ENCODE data around the gene CEL. TPM values are rescaled to one million over a fixed set of nuclear protein-coding genes. Genes with fewer than 3 reads are reported as not detected.
"Not testable (repeated sequence)": the region's sequence is repeated elsewhere in the genome, so short reads cannot be mapped to it uniquely, and the experiment has no call there.

CEL gene
- total RNA-seq, 2 donors from 2014 or later, result 0.78 to 5.3 TPM

DNA sequence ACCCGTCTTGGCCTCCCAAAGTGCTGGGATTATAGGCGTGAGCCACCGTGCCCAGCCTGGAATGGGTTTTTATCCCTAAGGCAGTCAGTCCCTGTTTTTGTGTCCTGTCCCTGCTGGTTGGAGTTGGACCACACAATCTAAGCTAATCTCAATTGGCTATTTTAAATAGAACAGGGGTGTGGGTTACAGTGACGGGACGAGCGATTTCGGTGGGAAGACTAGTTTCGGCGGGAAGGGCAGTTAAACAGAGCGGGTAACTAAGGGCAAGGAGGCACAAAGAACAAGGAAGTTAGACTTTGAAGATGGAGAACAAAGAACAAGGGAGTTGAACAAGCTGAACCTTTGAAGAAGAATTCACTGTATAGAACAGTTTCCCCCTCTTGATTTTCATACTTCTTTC, 29.6 kb upstream of the CEL start:
- peaks cover 15 to 29% of the 10 kb centered on the region in 2 donors for H3K4me1 ChIP-seq (ENCODE audit: control insufficient read depth in 1 of 2, low read depth in 2 of 2)
- H3K27ac ChIP-seq, result no peak overlapping the region
- H3K27me3 ChIP-seq (replicated peaks; ENCODE audit: insufficient read depth), result no peaks in the 10 kb centered on the region
- peak overlapping the region; percentile 99 for H3K4me3 ChIP-seq
- DNase-seq (ENCODE audit: low spot score) (no peak), ATAC-seq (ENCODE audit: insufficient number of reproducible peaks, low FRiP score, low read depth) (no peak)
- TF ChIP-seq, protein P1, sequence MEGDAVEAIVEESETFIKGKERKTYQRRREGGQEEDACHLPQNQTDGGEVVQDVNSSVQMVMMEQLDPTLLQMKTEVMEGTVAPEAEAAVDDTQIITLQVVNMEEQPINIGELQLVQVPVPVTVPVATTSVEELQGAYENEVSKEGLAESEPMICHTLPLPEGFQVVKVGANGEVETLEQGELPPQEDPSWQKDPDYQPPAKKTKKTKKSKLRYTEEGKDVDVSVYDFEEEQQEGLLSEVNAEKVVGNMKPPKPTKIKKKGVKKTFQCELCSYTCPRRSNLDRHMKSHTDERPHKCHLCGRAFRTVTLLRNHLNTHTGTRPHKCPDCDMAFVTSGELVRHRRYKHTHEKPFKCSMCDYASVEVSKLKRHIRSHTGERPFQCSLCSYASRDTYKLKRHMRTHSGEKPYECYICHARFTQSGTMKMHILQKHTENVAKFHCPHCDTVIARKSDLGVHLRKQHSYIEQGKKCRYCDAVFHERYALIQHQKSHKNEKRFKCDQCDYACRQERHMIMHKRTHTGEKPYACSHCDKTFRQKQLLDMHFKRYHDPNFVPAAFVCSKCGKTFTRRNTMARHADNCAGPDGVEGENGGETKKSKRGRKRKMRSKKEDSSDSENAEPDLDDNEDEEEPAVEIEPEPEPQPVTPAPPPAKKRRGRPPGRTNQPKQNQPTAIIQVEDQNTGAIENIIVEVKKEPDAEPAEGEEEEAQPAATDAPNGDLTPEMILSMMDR (IDR thresholded peaks at IDR 0.05), result no peak
- H3K36me3 ChIP-seq, result no peaks in the 10 kb centered on the region
- no peaks in the 10 kb centered on the region for H3K9me3 ChIP-seq

DNA sequence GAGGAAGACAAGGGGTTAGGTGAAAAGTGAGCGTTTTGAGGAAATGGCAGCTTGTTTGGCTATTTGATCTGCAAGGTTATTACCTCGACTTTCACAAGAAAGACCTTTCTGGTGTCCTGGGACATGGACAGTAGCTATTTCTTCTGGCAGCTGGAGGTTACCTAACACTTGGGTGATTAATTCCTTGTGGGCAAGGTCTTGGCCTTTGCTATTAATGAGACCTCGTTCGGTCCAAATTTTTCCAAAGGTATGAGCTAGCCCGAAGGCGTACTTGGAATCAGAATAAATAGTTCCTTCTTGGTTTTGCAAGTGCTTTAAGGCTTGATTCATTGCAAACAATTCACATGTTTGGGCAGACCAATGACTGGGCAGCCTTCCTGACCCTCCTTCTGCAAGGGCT, 26.1 kb upstream of the CEL start:
- peaks cover 11 to 13% of the 10 kb centered on the region in 2 donors for H3K4me1 ChIP-seq (ENCODE audit: control insufficient read depth in 1 of 2, low read depth in 2 of 2)
- ATAC-seq (ENCODE audit: insufficient number of reproducible peaks, low FRiP score, low read depth), result no peak
- TF ChIP-seq, protein P1 (IDR thresholded peaks at IDR 0.05), result no peak
- H3K27me3 ChIP-seq (replicated peaks; ENCODE audit: insufficient read depth), result no peaks in the 10 kb centered on the region
- no peak for DNase-seq (ENCODE audit: low spot score)
- H3K36me3 ChIP-seq, result no peaks in the 10 kb centered on the region
- H3K27ac ChIP-seq, result no peak overlapping the region
- H3K9me3 ChIP-seq, result no peaks in the 10 kb centered on the region
- no peak overlapping the region for H3K4me3 ChIP-seq

DNA sequence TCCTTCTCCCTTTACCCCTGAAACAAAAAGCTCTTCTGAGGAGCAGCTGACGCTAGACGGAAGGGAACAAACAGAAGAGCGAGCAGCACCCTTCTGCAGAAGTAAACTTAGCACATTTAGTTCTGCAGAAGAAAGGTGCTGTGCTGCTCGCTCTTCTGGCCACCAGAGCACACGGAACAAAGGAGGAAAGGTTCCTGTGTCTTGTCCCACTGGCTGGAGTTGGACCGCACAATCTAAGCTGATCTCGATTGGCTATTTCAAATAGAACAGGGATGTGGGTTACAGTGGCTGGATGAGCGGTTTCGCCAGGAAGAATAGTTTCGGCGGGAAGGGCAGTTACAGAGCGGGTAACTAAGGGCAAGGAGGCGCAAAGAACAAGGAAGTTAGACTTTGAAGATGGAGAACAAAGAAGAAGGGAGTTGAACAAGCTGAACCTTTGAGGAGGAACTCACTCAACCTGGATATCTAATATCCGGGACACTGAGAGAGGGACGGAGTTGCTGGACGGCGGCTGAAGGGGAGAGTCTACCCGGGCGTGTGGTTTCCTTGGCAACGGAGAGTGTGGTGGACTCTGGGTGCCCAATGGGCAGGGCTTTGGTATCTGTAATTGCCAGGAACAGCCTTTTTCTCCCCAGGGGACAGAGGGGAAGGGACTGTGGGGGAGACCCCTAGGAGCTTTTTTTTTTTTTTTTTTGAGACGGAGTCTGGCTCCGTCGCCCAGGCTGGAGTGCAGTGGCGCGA, 23.8 kb upstream of the CEL start:
- H3K36me3 ChIP-seq, result peaks cover 9% of the 10 kb centered on the region
- no peak overlapping the region for H3K27ac ChIP-seq
- ATAC-seq (ENCODE audit: insufficient number of reproducible peaks, low FRiP score, low read depth) (no peak), DNase-seq (ENCODE audit: low spot score) (no peak)
- H3K27me3 ChIP-seq (replicated peaks; ENCODE audit: insufficient read depth), result no peaks in the 10 kb centered on the region
- no peak overlapping the region for H3K4me3 ChIP-seq
- TF ChIP-seq, protein P1 (IDR thresholded peaks at IDR 0.05), result no peak
- H3K9me3 ChIP-seq, result no peaks in the 10 kb centered on the region
- H3K4me1 ChIP-seq (ENCODE audit: control insufficient read depth in 1 of 2, low read depth in 2 of 2), result no peaks in the 10 kb centered on the region

DNA sequence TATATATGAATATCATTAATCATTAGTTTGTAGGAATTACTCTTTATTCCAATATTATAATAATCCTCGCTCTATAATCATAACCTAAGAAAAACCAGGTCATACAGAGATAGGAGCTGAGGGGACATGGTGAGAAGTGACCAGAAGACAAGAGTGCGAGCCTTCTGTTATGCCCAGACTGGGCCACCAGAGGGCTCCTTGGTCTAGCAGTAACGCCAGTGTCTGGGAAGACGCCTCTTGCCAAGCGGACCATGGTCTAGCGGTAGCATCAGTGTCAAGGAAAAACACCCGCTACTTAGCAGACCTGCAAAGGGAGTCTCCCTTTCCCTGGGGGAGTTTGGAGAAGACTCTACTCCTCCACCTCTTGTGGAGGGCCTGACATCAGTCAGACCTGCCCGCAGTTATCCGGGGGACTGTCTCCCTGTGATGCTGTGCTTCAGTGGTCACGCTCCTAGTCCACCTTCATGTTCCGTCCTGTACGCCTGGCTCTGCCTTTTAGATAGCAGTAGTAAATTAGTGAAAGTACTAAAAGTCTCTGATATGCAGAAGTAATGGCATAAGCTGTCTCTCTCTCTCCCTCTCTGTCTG, 20.8 kb upstream of the CEL start:
- H3K27me3 ChIP-seq (replicated peaks; ENCODE audit: insufficient read depth); H3K4me1 ChIP-seq (ENCODE audit: control insufficient read depth in 1 of 2, low read depth in 2 of 2); H3K9me3 ChIP-seq; DNase-seq (ENCODE audit: low spot score); ATAC-seq (ENCODE audit: insufficient number of reproducible peaks, low FRiP score, low read depth); H3K27ac ChIP-seq; H3K4me3 ChIP-seq: not testable (repeated sequence)
- H3K36me3 ChIP-seq, result peaks cover 31% of the 10 kb centered on the region
- TF ChIP-seq, protein P1 (IDR thresholded peaks at IDR 0.05), result peak; percentile 33

GRCh38 chr9:133041958-133042357, 19.8 kb upstream of the CEL start:
- DNase-seq (ENCODE audit: low spot score) (no peak), ATAC-seq (ENCODE audit: insufficient number of reproducible peaks, low FRiP score, low read depth) (no peak)
- Histone ChIP-seq H3K36me3 (peaks cover 41% of the 10 kb centered on the region), H3K4me3 (no peak overlapping the region), H3K27ac (no peak overlapping the region), H3K27me3 (replicated peaks; ENCODE audit: insufficient read depth) (no peaks in the 10 kb centered on the region), H3K4me1 (ENCODE audit: control insufficient read depth in 1 of 2, low read depth in 2 of 2) (no peaks in the 10 kb centered on the region), H3K9me3 (no peaks in the 10 kb centered on the region)
- TF ChIP-seq, protein P1 (IDR thresholded peaks at IDR 0.05), result no peak

Measured in thoracic aorta (tissue), 2 donors.